ENCODE measurements around the gene ACOXL. TPM values are rescaled to one million over a fixed set of nuclear protein-coding genes. Genes with fewer than 3 reads are reported as not detected.
A peak's percentile ranks its signal among the peaks of the same experiment; 100 is the strongest.

The ACOXL gene
- total and polyA plus RNA-seq, 2 experiments from 2014 or later, result not detected

DNA sequence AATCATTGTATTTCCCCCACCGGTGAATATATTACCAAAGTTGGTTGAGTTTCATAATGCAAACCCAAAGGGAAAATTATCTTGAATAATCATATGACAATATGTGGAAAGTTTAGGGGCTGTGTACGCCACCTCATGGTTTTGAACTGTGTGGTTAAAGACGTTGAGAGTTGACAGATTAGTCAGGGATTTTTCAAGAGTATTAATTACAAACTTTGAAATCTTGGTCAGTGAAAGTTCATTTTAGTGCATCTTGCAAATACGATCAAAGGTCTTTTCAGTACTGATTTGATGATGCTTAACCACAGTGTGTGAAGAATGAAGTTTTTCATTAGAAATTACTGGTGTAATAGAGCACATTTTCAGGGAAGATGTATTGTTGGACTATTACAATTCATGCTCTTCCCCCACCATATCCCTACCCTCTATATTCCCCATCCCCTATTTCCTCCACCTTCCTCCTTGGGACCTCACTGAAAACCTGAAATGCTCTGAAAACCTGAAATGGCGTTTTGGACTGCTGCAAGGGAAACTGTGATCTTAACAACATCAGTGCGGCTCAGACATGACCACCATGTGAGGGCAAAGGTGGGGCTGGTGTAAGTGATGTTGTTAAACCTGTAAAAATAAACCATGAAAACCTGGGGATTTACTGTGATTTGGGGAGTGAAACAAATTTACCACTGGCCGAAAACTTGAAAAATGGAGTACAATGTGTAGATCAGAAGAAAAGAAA, 383.8 kb downstream of the ACOXL start:
- H2AFZ ChIP-seq, result no peak overlapping the region
- in situ Hi-C loops (cut with MboI), result loop anchor here (25.0 kb wide), 1 partner anchor 571 kb away; no protein-coding TSS in a partner anchor
- 39 to 44% methylated on average over 7 of the region's 7 CpGs for WGBS, 2 experiments (ENCODE audit: low coverage in 1 of 2, low lambda C conversion rate in 2 of 2, missing lambda C conversion rate in 2 of 2)

DNA sequence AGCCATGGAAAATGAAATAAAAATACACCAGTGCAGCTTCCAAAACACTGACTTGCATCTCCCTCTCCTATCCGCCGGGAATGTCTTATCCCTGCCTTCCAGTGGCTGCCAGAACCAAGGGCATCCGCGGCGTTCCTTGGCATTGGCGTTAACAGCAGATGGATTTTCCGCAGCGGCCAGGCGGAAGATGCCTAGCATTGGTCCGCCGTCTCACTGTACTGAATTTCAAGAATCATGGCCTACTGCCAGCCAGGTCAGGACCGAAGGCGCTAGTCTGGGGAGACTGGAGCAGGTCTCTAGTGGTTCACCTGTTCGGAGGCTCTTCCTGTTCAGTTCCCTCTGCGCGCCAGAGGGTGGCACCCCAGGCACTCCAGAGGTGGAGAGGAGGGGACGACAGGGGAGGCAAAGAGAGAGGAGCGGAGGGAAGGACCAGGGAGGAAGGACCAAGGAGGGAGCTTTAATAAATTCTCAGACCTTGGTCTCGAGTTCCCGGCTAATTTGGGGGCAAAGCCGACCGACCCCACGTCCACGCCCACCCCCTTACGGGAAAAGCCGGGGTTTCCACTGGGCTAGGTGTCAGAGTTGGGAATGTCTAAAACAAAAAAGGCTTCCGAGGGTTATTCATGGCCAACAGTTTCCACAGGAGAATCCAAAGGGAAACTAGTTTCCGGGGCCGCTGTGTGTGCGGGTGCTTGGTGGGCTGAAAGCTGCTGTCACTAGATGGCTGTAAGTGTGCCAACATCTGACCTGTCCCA, 384.6 kb downstream of the ACOXL start:
- Histone ChIP-seq H2AFZ (peak overlapping the region; percentile 75), H3K9me2 (ENCODE audit: insufficient read depth) (no peaks in the 10 kb centered on the region), H3K9ac (0 out of 2 replicates have a peak overlapping the region, but pooled peaks have one; percentile 8), H3K4me1 (ENCODE audit: insufficient read depth) (peaks cover 3% of the 10 kb centered on the region; the same call in 1 of the 2 replicates), H4K20me1 (ENCODE audit: insufficient read depth) (no peaks in the 10 kb centered on the region), H3K27me3 (replicated peaks; ENCODE audit: insufficient read depth) (peaks cover 41% of the 10 kb centered on the region), H3K9me3 (ENCODE audit: low read depth) (no peaks in the 10 kb centered on the region), H3F3A (ENCODE audit: insufficient read depth) (peaks cover 8% of the 10 kb centered on the region; the same call in 1 of the 2 replicates), H3K4me2 (ENCODE audit: unreplicated experiment) (peak overlapping the region; percentile 88), H3K4me3 (peak overlapping the region; percentile 72), H3K79me2 (ENCODE audit: insufficient read depth) (no peaks in the 10 kb centered on the region), H3K27ac (no peak overlapping the region), H3K36me3 (ENCODE audit: low read depth) (no peaks in the 10 kb centered on the region)
- in situ Hi-C loops (cut with MboI), result loop anchor here (25.0 kb wide), 1 partner anchor 570 kb away; no protein-coding TSS in a partner anchor
- 1 to 2% methylated on average over 29 to 30 of the region's 30 CpGs for WGBS, 2 experiments (ENCODE audit: low coverage in 1 of 2, low lambda C conversion rate in 2 of 2, missing lambda C conversion rate in 2 of 2)
- TF ChIP-seq EZH2 (IDR thresholded peaks at IDR 0.05; ENCODE audit: insufficient read depth, poor library complexity, severe bottlenecking), result no peak
- no peak for TF ChIP-seq EZH2phosphoT487 (IDR thresholded peaks at IDR 0.05; ENCODE audit: insufficient read depth, low read depth)
- peak; percentile 81 for DNase-seq

More for the DNA sequence above, 383.8 kb downstream of the ACOXL start:
- no peak for TF ChIP-seq EZH2 (IDR thresholded peaks at IDR 0.05; ENCODE audit: insufficient read depth, poor library complexity, severe bottlenecking)
- no peak for TF ChIP-seq EZH2phosphoT487 (IDR thresholded peaks at IDR 0.05; ENCODE audit: insufficient read depth, low read depth)
- no peak overlapping the region for H3K4me2 ChIP-seq (ENCODE audit: unreplicated experiment)
- H3F3A ChIP-seq (ENCODE audit: insufficient read depth), result peaks cover 8% of the 10 kb centered on the region; the same call in 1 of the 2 replicates
- no peak overlapping the region for H3K9ac ChIP-seq
- no peak for DNase-seq
- peaks cover 3% of the 10 kb centered on the region; the same call in 1 of the 2 replicates for H3K4me1 ChIP-seq (ENCODE audit: insufficient read depth)
- H3K9me2 ChIP-seq (ENCODE audit: insufficient read depth), result no peaks in the 10 kb centered on the region
- no peak overlapping the region for H3K27ac ChIP-seq
- no peaks in the 10 kb centered on the region for H3K36me3 ChIP-seq (ENCODE audit: low read depth)
- H4K20me1 ChIP-seq (ENCODE audit: insufficient read depth), result no peaks in the 10 kb centered on the region
- no peaks in the 10 kb centered on the region for H3K9me3 ChIP-seq (ENCODE audit: low read depth)
- H3K27me3 ChIP-seq (replicated peaks; ENCODE audit: insufficient read depth), result peaks cover 50% of the 10 kb centered on the region
- no peaks in the 10 kb centered on the region for H3K79me2 ChIP-seq (ENCODE audit: insufficient read depth)
- no peak overlapping the region for H3K4me3 ChIP-seq

DNA sequence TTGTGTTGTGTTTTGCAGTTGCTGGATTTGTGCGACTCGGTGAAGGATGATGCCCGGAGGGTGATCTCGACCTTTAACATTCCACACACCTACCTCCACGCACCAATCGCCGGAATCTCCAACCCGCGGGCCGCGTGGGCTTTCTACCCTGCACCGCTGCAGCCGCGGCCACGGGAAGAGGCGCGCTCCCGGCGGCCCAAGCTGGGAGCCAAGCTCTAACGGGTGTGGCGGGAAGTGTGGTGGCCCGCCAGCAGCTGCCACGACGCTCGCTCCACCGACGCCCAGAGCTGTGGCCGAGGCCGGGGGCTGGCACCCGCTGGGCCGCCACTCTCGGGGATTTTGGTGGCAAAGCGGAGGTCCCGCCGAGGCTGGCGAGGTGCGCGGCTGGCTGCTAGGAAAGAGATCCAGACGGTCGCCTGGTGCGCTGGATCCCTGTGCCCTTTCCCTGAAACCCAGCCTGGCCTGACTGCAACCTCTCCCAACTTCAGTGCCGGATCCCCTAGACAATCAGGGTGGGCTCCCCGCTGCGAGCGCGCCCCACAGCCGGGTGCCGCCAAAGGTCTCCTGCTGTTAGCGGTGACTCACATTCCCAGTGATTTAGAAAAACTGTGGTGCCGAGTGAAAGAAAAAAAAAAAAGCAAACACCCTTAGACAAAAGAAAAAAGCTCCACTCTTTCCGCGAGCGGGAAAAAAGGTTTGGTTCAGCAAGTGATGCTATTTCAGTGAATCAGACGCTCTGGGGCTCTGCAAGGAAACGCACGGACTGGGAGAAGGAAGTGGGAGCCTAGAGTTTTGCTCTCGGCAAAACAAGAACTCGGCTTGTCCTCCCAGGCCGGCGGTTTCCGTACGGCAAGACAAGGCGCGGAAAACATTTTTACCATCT, 385.5 kb downstream of the ACOXL start:
- DNase-seq, result peak; percentile 74
- no peak overlapping the region for H3K27ac ChIP-seq
- H3F3A ChIP-seq (ENCODE audit: insufficient read depth), result peaks cover 8% of the 10 kb centered on the region; the same call in 1 of the 2 replicates
- no peaks in the 10 kb centered on the region for H4K20me1 ChIP-seq (ENCODE audit: insufficient read depth)
- peaks cover 3% of the 10 kb centered on the region; the same call in 1 of the 2 replicates for H3K4me1 ChIP-seq (ENCODE audit: insufficient read depth)
- H3K4me3 ChIP-seq, result peak overlapping the region; percentile 72
- H3K4me2 ChIP-seq (ENCODE audit: unreplicated experiment), result peak overlapping the region; percentile 88
- TF ChIP-seq EZH2phosphoT487 (IDR thresholded peaks at IDR 0.05; ENCODE audit: insufficient read depth, low read depth), result no peak
- peak; percentile 27 for TF ChIP-seq EZH2 (IDR thresholded peaks at IDR 0.05; ENCODE audit: insufficient read depth, poor library complexity, severe bottlenecking)
- peak overlapping the region; percentile 75 for H2AFZ ChIP-seq
- peak overlapping the region; percentile 8; the same call in 1 of the 2 replicates for H3K9ac ChIP-seq
- H3K79me2 ChIP-seq (ENCODE audit: insufficient read depth), result no peaks in the 10 kb centered on the region
- in situ Hi-C loops (cut with MboI), result loop anchor here (25.0 kb wide), 1 partner anchor 569 kb away; no protein-coding TSS in a partner anchor
- 8% methylated on average over 51 to 57 of the region's 64 CpGs for WGBS, 2 experiments (ENCODE audit: low coverage in 1 of 2, low lambda C conversion rate in 2 of 2, missing lambda C conversion rate in 2 of 2)
- no peaks in the 10 kb centered on the region for H3K36me3 ChIP-seq (ENCODE audit: low read depth)
- no peaks in the 10 kb centered on the region for H3K9me3 ChIP-seq (ENCODE audit: low read depth)
- H3K27me3 ChIP-seq (replicated peaks; ENCODE audit: insufficient read depth), result peaks cover 37% of the 10 kb centered on the region
- no peaks in the 10 kb centered on the region for H3K9me2 ChIP-seq (ENCODE audit: insufficient read depth)
